Prostate gland (tissue), 2 donors: ENCODE results near the gene ATG2A.

Experiments used
- POLR2A ChIP-seq: fragments of 450-650 bp; IDR thresholded peaks from one replicate; pipeline ENCODE4 v1.6.1; 2016; ENCODE audit warnings: antibody characterized with exemption, mild to moderate bottlenecking
- TF ChIP-seq, protein P1 (sequence below), 4 experiments: fragments of 200-600 bp in 2 of 4; fragments of 450-650 bp in 2 of 4; sonication (generic) in 2 of 4; IDR thresholded peaks; 1 replicate in 3 of 4; 2 replicates in 1 of 4; pipeline ENCODE4 v1.5.1; 2016 to 2019; ENCODE audit warnings: antibody characterized with exemption in 4 of 4, mild to moderate bottlenecking in 2 of 4, moderate library complexity in 2 of 4

DNA sequence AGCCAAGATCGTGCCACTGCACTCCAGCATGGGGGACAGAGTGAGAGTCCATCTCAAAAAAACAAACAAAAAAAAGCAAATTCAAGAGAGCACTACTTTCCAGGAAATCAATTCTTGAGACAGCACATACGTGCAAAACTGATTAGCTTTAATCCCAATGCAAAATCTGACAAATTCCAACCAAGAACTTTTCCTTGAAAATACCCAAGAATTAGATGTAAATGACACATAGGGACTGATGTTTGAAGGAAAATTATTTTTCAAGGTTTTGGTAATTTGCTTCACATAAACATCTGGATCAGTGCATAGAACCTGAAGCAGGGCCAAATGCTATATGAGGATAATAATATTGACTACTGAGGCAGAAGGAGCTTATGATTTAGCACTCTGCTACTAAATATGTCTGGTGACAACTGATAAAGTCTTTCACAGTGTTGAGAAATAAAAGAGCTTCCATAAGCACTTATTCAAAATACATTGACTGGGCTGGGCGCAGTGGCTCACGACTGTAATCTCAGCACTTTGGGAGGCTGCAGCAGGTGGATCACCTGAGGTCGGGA lies 46.1 kb upstream of the ATG2A start:
- TF ChIP-seq, protein P1, sequence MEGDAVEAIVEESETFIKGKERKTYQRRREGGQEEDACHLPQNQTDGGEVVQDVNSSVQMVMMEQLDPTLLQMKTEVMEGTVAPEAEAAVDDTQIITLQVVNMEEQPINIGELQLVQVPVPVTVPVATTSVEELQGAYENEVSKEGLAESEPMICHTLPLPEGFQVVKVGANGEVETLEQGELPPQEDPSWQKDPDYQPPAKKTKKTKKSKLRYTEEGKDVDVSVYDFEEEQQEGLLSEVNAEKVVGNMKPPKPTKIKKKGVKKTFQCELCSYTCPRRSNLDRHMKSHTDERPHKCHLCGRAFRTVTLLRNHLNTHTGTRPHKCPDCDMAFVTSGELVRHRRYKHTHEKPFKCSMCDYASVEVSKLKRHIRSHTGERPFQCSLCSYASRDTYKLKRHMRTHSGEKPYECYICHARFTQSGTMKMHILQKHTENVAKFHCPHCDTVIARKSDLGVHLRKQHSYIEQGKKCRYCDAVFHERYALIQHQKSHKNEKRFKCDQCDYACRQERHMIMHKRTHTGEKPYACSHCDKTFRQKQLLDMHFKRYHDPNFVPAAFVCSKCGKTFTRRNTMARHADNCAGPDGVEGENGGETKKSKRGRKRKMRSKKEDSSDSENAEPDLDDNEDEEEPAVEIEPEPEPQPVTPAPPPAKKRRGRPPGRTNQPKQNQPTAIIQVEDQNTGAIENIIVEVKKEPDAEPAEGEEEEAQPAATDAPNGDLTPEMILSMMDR (IDR thresholded peaks at IDR 0.05), result no peak
- TF ChIP-seq POLR2A, result no peak
